Measurements from ENCODE around the gene ADCY5. TPM values are rescaled to one million over a fixed set of nuclear protein-coding genes. Genes with fewer than 3 reads are reported as not detected.

Gene ADCY5
- total RNA-seq, 1 experiment from 2014 or later, result 1.4 TPM

DNA sequence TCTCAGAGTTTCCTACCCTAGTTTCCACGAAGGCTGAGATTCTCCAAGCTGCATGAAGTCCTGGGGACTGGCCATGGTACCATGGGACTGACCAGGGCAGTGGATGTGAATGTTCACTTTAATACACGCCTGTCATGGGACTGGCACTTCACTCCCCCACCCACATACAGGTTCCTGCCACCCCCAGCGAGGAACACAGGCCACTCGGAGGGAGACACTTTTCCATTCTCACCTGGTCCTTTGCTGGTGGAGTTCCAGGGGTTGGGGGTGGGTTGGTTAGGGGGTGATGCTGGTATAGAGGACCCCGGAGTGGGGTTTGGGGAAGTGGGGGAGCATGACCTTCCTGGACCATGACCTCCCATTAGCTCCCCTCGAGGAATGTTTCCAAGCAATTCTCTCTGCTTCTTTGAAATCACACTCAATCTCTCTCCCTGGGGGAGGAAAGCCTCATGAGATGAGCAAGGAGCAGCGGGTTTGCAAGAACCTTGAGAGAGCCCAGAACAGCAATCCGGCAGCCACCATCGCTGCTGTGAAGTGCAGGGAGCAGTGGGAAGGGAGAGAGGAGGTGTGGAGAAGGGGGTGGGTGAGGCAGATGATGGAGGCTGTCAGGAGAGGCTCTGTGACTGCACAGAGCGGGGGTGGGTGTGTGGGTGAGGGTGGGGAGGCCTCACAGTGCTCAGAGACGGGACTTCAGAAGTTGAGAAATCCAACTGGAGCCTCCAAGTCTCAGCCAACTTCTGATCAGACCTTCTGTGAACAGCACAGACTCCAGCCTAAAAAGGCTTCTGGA, 69.7 kb downstream of the ADCY5 start:
- no peak for ATAC-seq
- intact Hi-C loops (cut with micrococcal nuclease; ENCODE audit: unreplicated experiment), result no loop called here
- Histone ChIP-seq H3K4me1 (ENCODE audit: control insufficient read depth, insufficient read depth, low read length) (no peaks in the 10 kb centered on the region), H3K27me3 (ENCODE audit: control insufficient read depth, insufficient read depth, low read length) (peaks cover 2% of the 10 kb centered on the region; the same call in 1 of the 2 replicates), H3K27ac (ENCODE audit: low read length) (no peak overlapping the region), H3K4me3 (ENCODE audit: low read depth in 2 of 2, low read length in 2 of 2) (no peak overlapping the region), H3K9me3 (ENCODE audit: control insufficient read depth, insufficient read depth, low read depth, low read length) (no peaks in the 10 kb centered on the region), H3K36me3 (ENCODE audit: control insufficient read depth, insufficient read depth, low read length) (no peaks in the 10 kb centered on the region)
- in situ Hi-C loops (cut with HindIII; ENCODE audit: low pct_unique_long_range_greater_than_20kb, low sequenced_read_pairs), result no loop called here
- ChIA-PET POLR2A (no interaction called here), CTCF (no interaction called here)
- DNase-seq (ENCODE audit: low read depth, low spot score), result no peak
- TF ChIP-seq, protein P1, sequence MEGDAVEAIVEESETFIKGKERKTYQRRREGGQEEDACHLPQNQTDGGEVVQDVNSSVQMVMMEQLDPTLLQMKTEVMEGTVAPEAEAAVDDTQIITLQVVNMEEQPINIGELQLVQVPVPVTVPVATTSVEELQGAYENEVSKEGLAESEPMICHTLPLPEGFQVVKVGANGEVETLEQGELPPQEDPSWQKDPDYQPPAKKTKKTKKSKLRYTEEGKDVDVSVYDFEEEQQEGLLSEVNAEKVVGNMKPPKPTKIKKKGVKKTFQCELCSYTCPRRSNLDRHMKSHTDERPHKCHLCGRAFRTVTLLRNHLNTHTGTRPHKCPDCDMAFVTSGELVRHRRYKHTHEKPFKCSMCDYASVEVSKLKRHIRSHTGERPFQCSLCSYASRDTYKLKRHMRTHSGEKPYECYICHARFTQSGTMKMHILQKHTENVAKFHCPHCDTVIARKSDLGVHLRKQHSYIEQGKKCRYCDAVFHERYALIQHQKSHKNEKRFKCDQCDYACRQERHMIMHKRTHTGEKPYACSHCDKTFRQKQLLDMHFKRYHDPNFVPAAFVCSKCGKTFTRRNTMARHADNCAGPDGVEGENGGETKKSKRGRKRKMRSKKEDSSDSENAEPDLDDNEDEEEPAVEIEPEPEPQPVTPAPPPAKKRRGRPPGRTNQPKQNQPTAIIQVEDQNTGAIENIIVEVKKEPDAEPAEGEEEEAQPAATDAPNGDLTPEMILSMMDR (IDR thresholded peaks at IDR 0.05), result no peak
- TF ChIP-seq POLR2AphosphoS5 (IDR thresholded peaks at IDR 0.05; ENCODE audit: low read depth, low read length) (no peak), SIN3A (IDR thresholded peaks at IDR 0.05; ENCODE audit: borderline replicate concordance, insufficient read depth, low read depth, low read length) (no peak), TCF7L2 (IDR thresholded peaks at IDR 0.05; ENCODE audit: low read depth, low read length) (no peak)
- TF ChIP-seq, protein P2, sequence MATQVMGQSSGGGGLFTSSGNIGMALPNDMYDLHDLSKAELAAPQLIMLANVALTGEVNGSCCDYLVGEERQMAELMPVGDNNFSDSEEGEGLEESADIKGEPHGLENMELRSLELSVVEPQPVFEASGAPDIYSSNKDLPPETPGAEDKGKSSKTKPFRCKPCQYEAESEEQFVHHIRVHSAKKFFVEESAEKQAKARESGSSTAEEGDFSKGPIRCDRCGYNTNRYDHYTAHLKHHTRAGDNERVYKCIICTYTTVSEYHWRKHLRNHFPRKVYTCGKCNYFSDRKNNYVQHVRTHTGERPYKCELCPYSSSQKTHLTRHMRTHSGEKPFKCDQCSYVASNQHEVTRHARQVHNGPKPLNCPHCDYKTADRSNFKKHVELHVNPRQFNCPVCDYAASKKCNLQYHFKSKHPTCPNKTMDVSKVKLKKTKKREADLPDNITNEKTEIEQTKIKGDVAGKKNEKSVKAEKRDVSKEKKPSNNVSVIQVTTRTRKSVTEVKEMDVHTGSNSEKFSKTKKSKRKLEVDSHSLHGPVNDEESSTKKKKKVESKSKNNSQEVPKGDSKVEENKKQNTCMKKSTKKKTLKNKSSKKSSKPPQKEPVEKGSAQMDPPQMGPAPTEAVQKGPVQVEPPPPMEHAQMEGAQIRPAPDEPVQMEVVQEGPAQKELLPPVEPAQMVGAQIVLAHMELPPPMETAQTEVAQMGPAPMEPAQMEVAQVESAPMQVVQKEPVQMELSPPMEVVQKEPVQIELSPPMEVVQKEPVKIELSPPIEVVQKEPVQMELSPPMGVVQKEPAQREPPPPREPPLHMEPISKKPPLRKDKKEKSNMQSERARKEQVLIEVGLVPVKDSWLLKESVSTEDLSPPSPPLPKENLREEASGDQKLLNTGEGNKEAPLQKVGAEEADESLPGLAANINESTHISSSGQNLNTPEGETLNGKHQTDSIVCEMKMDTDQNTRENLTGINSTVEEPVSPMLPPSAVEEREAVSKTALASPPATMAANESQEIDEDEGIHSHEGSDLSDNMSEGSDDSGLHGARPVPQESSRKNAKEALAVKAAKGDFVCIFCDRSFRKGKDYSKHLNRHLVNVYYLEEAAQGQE (IDR thresholded peaks at IDR 0.05; ENCODE audit: insufficient read depth in 1 of 2, low read depth in 2 of 2, low read length in 1 of 2), result no peak
- BruUV-seq (replicated peaks), result no TSS peak

DNA sequence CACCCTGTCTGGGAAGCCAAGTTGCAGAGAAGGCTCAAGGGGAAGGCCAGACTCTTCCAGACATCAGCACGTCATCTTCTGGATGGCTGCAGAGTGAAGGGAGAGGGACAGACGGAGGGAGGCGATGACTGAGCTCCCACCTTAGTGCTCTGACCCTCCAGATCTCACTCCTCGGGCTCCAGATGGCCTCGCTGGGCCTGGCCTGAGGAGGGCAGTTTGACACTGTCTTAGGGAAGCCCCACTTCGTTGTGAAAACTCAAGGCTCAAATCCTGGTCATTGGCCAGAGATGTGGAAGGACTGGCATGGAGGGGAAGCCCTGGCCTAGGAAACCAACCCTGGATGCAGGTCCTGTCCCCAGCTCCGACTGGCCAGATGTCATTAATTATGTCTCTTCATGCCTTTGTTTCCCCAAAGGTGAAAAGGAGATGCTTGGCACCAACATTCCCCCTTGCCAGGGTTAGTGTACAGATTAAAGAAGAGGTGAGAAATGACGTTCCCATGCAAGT, 70.4 kb downstream of the ADCY5 start:
- ChIA-PET CTCF (no interaction called here), POLR2A (interaction anchor here (0.7 kb wide), 1 partner anchor 142 kb away, joined by 5 read pairs; no protein-coding TSS in a partner anchor)
- ATAC-seq (no peak), DNase-seq (ENCODE audit: low read depth, low spot score) (no peak)
- no TSS peak for BruUV-seq (replicated peaks)
- in situ Hi-C loops (cut with HindIII; ENCODE audit: low pct_unique_long_range_greater_than_20kb, low sequenced_read_pairs) (no loop called here), intact Hi-C loops (cut with micrococcal nuclease; ENCODE audit: unreplicated experiment) (no loop called here)
- H3K4me3 ChIP-seq (ENCODE audit: low read depth in 2 of 2, low read length in 2 of 2), result no peak overlapping the region
- no peaks in the 10 kb centered on the region for H3K36me3 ChIP-seq (ENCODE audit: control insufficient read depth, insufficient read depth, low read length)
- H3K27ac ChIP-seq (ENCODE audit: low read length), result no peak overlapping the region
- TF ChIP-seq SIN3A (IDR thresholded peaks at IDR 0.05; ENCODE audit: borderline replicate concordance, insufficient read depth, low read depth, low read length) (no peak), POLR2AphosphoS5 (IDR thresholded peaks at IDR 0.05; ENCODE audit: low read depth, low read length) (no peak), TCF7L2 (IDR thresholded peaks at IDR 0.05; ENCODE audit: low read depth, low read length) (no peak)
- TF ChIP-seq, protein P1 (IDR thresholded peaks at IDR 0.05), result no peak
- TF ChIP-seq, protein P2 (IDR thresholded peaks at IDR 0.05; ENCODE audit: insufficient read depth in 1 of 2, low read depth in 2 of 2, low read length in 1 of 2), result no peak
- H3K27me3 ChIP-seq (ENCODE audit: control insufficient read depth, insufficient read depth, low read length), result peaks cover 2% of the 10 kb centered on the region; the same call in 1 of the 2 replicates
- H3K9me3 ChIP-seq (ENCODE audit: control insufficient read depth, insufficient read depth, low read depth, low read length), result no peaks in the 10 kb centered on the region
- H3K4me1 ChIP-seq (ENCODE audit: control insufficient read depth, insufficient read depth, low read length), result no peaks in the 10 kb centered on the region

Data from Panc1 (cell line).